Testis (tissue), 3 donors: ENCODE measurements around the gene PLCL1. TPM values are rescaled to one million over a fixed set of nuclear protein-coding genes. Genes with fewer than 3 reads are reported as not detected.

Source experiments
- DNase-seq: peaks from one replicate; pipeline ENCODE4 v3.0.0-alpha.2; 2019
- H3K27ac ChIP-seq, 2 donors: fragments of 200-600 bp; sonication (generic); one replicate each; pipeline ENCODE4 v1.5.1; 2019
- H3K27me3 ChIP-seq: fragments of 200-600 bp; sonication (generic); one replicate; pipeline ENCODE4 v1.5.1; 2019
- H3K36me3 ChIP-seq: fragments of 200-600 bp; sonication (generic); one replicate; pipeline ENCODE4 v1.5.1; 2017; ENCODE audit warnings: low read depth; ENCODE audit errors: missing control alignments
- H3K4me1 ChIP-seq: fragments of 200-600 bp; sonication (generic); one replicate; pipeline ENCODE4 v1.5.1; 2019
- H3K4me3 ChIP-seq, 2 donors: fragments of 200-600 bp; sonication (generic); one replicate each; pipeline ENCODE4 v1.5.1; 2017 to 2019
- H3K9me3 ChIP-seq: fragments of 200-600 bp; sonication (generic); one replicate; pipeline ENCODE4 v1.5.1; 2017
- CTCF ChIP-seq, 3 experiments: fragments of 450-650 bp in 2 of 3; fragments of 200-600 bp in 1 of 3; sonication (generic) in 1 of 3; IDR thresholded peaks; one replicate each; pipeline ENCODE4 v1.5.1; 2016 to 2019; ENCODE audit warnings: antibody characterized with exemption in 3 of 3, mild to moderate bottlenecking in 2 of 3, moderate library complexity in 1 of 3
- POLR2A ChIP-seq: fragments of 450-650 bp; IDR thresholded peaks from one replicate; pipeline ENCODE4 v1.6.1; 2017; ENCODE audit warnings: antibody characterized with exemption, mild to moderate bottlenecking, moderate library complexity
- WGBS, 2 donors: methylation state at CpG; one replicate each; pipeline ENCODE4 v1.1.5; 2018; 5-methylcytosine and 5-hydroxymethylcytosine counted together
- intact Hi-C: fragments of 100-400 bp; cut with DNase I; formaldehyde crosslinking; loops from one replicate; pipeline ENCODE4 v1.15.1; 2023; ENCODE audit warnings: low total_unique reads
- polyA plus RNA-seq: library from polyadenylated mRNA; stranded (reverse); fragments of 350-450 nt; fragmentation: Illumina TruSeq; extraction: RNeasy Lipid Tissue Mini Kit (QIAGEN cat#74804); gene quantifications from one replicate; pipeline ENCODE4 v1.2.3, GENCODE V29; 2014; ENCODE audit warnings: low read depth, low replicate concordance; ENCODE audit not compliant: insufficient read depth
- total RNA-seq, 2 donors: library from RNA; depleted of rRNA; stranded (reverse); fragments of >200 nt; gene quantifications; one replicate each; pipeline ENCODE4 v1.2.3, GENCODE V29; 2016

Gene PLCL1
- total and polyA plus RNA-seq, 3 donors from 2014 or later: 2.1 to 2.6 (median 2.4) TPM

- 88 to 92% methylated on average over 12 of the region's 12 CpGs for WGBS, 2 donors
- Histone ChIP-seq H3K36me3 (no peaks in the 10 kb centered on the region), H3K4me3 (no peak overlapping the region), H3K4me1 (no peaks in the 10 kb centered on the region), H3K9me3 (no peaks in the 10 kb centered on the region), H3K27ac (no peak overlapping the region), H3K27me3 (no peaks in the 10 kb centered on the region)
- no peak for DNase-seq
- TF ChIP-seq CTCF (IDR thresholded peaks at IDR 0.05) (no peak), POLR2A (no peak)
- intact Hi-C loops: no loop called here
Measured at GRCh38 chr2:198004921-198005829, 200.8 kb downstream of the PLCL1 start.

GRCh38 chr2:198006733-198007132 lies 202.3 kb downstream of the PLCL1 start:
- H3K4me3 ChIP-seq: no peak overlapping the region
- TF ChIP-seq POLR2A (no peak), CTCF (IDR thresholded peaks at IDR 0.05) (no peak)
- intact Hi-C loops: no loop called here
- no peak for DNase-seq
- WGBS, 2 donors: 90 to 97% methylated on average over 1 of the region's 1 CpG
- H3K4me1 ChIP-seq: no peaks in the 10 kb centered on the region
- H3K9me3 ChIP-seq: no peaks in the 10 kb centered on the region
- no peaks in the 10 kb centered on the region for H3K36me3 ChIP-seq
- no peaks in the 10 kb centered on the region for H3K27me3 ChIP-seq
- no peak overlapping the region for H3K27ac ChIP-seq

- TF ChIP-seq POLR2A (no peak), CTCF (IDR thresholded peaks at IDR 0.05) (no peak)
- Histone ChIP-seq H3K9me3 (no peaks in the 10 kb centered on the region), H3K4me1 (no peaks in the 10 kb centered on the region), H3K27ac (no peak overlapping the region), H3K36me3 (no peaks in the 10 kb centered on the region), H3K4me3 (no peak overlapping the region), H3K27me3 (no peaks in the 10 kb centered on the region)
- 92 to 95% methylated on average over 3 of the region's 3 CpGs for WGBS, 2 donors
- intact Hi-C loops: no loop called here
- DNase-seq: no peak
Measured at GRCh38 chr2:198008230-198008629, 203.8 kb downstream of the PLCL1 start.

- intact Hi-C loops: no loop called here
- no peaks in the 10 kb centered on the region for H3K27me3 ChIP-seq
- H3K4me3 ChIP-seq: no peak overlapping the region
- TF ChIP-seq CTCF (IDR thresholded peaks at IDR 0.05): no peak
- no peak for TF ChIP-seq POLR2A
- H3K36me3 ChIP-seq: no peaks in the 10 kb centered on the region
- no peaks in the 10 kb centered on the region for H3K4me1 ChIP-seq
- no peak for DNase-seq
- H3K27ac ChIP-seq: no peak overlapping the region
- no peaks in the 10 kb centered on the region for H3K9me3 ChIP-seq
Measured at GRCh38 chr2:198012025-198012424, 207.6 kb downstream of the PLCL1 start.

DNA sequence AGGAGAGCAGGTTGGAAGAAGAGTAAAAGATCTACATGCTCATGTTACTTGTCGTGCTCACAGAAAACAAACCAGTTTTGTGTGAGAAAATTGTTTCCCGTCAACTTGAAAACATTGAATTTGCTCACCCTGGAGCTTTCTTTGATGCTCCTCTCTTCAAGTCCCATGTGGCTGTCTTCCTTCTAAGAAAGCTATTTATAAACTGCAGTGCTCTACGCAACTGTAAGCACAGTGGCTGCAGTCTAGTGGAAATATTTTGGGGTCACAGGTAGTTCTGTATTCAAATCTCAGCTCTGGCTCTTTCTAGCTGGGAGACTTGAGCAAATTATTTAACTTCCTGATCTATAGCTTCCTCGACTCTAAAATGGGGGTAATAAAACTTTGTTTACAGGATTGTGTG lies 211.8 kb downstream of the PLCL1 start:
- Histone ChIP-seq H3K4me3 (no peak overlapping the region), H3K4me1 (no peaks in the 10 kb centered on the region), H3K27me3 (no peaks in the 10 kb centered on the region), H3K9me3 (no peaks in the 10 kb centered on the region), H3K27ac (no peak overlapping the region), H3K36me3 (no peaks in the 10 kb centered on the region)
- TF ChIP-seq CTCF (IDR thresholded peaks at IDR 0.05) (no peak), POLR2A (no peak)
- intact Hi-C loops: no loop called here
- DNase-seq: no peak
- 71 to 74% methylated on average over 4 of the region's 4 CpGs for WGBS, 2 donors
